Adrenal gland (tissue), 5 donors: Measurements from ENCODE around the gene APLP2.

Experiments
- POLR2A ChIP-seq, 2 donors: fragments of 450-650 bp; IDR thresholded peaks; one replicate each; pipeline ENCODE4 v1.6.1; 2017; ENCODE audit warnings: antibody characterized with exemption in 2 of 2, mild to moderate bottlenecking in 2 of 2, moderate library complexity in 1 of 2
- TF ChIP-seq, protein P1 (sequence below), 6 experiments: fragments of 450-650 bp in 4 of 6; fragments of 200-600 bp in 2 of 6; sonication (generic) in 1 of 6; IDR thresholded peaks; 1 replicate in 5 of 6; 2 replicates in 1 of 6; pipeline versions ENCODE4 v1.5.1 to v1.8.0; 2016 to 2021; ENCODE audit warnings: antibody characterized with exemption in 6 of 6, mild to moderate bottlenecking in 2 of 6, moderate library complexity in 1 of 6
- donor health status: DM: no; HTN: no; CAD: no.

DNA sequence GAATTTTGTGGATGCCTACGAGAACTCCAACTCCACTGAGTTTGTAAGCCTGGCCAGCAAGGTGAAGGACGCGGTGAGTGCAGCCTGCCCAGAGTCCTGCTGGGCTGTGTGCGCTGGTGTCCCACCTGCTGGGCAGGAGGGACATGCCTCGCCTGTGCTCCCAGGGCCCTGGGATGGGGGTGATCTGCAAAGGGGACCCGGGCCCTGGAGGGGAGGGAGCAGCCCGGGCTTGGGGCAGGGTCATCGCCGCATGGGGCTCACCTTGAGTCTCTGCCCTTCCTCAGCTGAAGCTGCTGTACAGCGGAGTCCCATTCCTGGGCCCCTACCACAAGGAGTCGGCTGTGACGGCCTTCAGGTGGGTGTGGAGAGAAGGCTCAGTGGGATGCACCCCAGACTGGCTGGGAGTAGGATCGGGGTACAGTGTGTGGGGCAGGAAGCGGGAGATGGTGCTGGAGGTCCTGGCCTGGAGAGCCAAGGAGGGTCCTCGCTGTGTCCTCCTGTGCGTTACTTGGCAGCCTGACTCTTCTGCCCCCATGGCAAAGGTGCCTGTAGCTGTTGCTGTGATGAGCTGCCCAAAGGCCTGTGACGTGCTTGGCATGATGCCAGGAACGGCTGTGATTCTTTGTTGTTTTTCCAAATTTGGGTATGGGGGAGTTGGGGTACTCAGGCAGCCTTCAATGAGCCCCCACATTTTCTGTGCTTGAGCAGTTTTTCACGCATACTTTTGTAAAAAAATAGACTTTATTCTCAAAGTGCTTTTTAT is 119.1 kb downstream of the APLP2 start:
- TF ChIP-seq, protein P1, sequence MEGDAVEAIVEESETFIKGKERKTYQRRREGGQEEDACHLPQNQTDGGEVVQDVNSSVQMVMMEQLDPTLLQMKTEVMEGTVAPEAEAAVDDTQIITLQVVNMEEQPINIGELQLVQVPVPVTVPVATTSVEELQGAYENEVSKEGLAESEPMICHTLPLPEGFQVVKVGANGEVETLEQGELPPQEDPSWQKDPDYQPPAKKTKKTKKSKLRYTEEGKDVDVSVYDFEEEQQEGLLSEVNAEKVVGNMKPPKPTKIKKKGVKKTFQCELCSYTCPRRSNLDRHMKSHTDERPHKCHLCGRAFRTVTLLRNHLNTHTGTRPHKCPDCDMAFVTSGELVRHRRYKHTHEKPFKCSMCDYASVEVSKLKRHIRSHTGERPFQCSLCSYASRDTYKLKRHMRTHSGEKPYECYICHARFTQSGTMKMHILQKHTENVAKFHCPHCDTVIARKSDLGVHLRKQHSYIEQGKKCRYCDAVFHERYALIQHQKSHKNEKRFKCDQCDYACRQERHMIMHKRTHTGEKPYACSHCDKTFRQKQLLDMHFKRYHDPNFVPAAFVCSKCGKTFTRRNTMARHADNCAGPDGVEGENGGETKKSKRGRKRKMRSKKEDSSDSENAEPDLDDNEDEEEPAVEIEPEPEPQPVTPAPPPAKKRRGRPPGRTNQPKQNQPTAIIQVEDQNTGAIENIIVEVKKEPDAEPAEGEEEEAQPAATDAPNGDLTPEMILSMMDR (IDR thresholded peaks at IDR 0.05) = no peak
- no peak for TF ChIP-seq POLR2A (IDR thresholded peaks at IDR 0.05)
